Gastrocnemius medialis (tissue), 4 donors: ENCODE data around the gene FIGNL1. TPM values are rescaled to one million over a fixed set of nuclear protein-coding genes. Genes with fewer than 3 reads are reported as not detected.

Experiments used
- ATAC-seq, 2 donors: fragments of 150-250 bp; one replicate each; pipeline ENCODE4 v1.9.1; 2016
- DNase-seq, 2 donors: peaks; one replicate each; pipeline ENCODE4 v3.0.0-alpha.2; 2019
- H3K27ac ChIP-seq, 4 donors: fragments of 200-600 bp; sonication (generic); 1 replicate in 1 of 4; 2 replicates in 3 of 4; pipeline ENCODE4 v1.5.1; 2016 to 2018; ENCODE audit warnings: mild to moderate bottlenecking in 2 of 4, moderate library complexity in 1 of 4
- H3K27me3 ChIP-seq, 3 donors: fragments of 200-600 bp; sonication (generic) in 2 of 3; 1 replicate in 1 of 3; 2 replicates in 2 of 3; pipeline versions ENCODE4 v1.5.1 to v1.6.0; 2016 to 2019; ENCODE audit warnings: mild to moderate bottlenecking in 1 of 3, moderate library complexity in 1 of 3
- H3K36me3 ChIP-seq, 2 donors: fragments of 200-600 bp; sonication (generic) in 1 of 2; one replicate each; pipeline ENCODE4 v1.5.1; 2017 to 2018
- H3K4me1 ChIP-seq, 2 donors: fragments of 200-600 bp; sonication (generic) in 1 of 2; one replicate each; pipeline ENCODE4 v1.5.1; 2016 to 2017; ENCODE audit warnings: mild to moderate bottlenecking in 2 of 2
- H3K4me3 ChIP-seq, 4 donors: fragments of 200-600 bp; sonication (generic) in 3 of 4; 1 replicate in 1 of 4; 2 replicates in 3 of 4; pipeline ENCODE4 v1.5.1; 2016 to 2019; ENCODE audit warnings: mild to moderate bottlenecking in 2 of 4
- H3K9me3 ChIP-seq, 3 donors: fragments of 200-600 bp; sonication (generic) in 2 of 3; 1 replicate in 1 of 3; 2 replicates in 2 of 3; pipeline ENCODE4 v1.5.1; 2016 to 2019
- POLR2A ChIP-seq, 2 donors: fragments of 450-650 bp; IDR thresholded peaks; one replicate each; pipeline ENCODE4 v1.6.1; 2017; ENCODE audit warnings: antibody characterized with exemption in 2 of 2, mild to moderate bottlenecking in 2 of 2, moderate library complexity in 2 of 2
- in situ Hi-C, 4 donors: fragments of 200-750 bp; cut with MboI; loops; one replicate each; pipeline versions ENCODE4 v1.15.0 to v1.8.0; 2017; ENCODE audit warnings: low sequenced_read_pairs in 4 of 4
- intact Hi-C: fragments of 100-400 bp; cut with DNase I; formaldehyde crosslinking; loops from one replicate; pipeline ENCODE4 v1.15.1; 2023; ENCODE audit warnings: low total_unique reads
- total RNA-seq, 4 donors: library from RNA; depleted of rRNA; stranded (reverse); fragments of >200 nt; gene quantifications; one replicate each; pipeline versions ENCODE4 v1.1.0 to v1.2.3, GENCODE V29; 2016
- TF ChIP-seq, protein P1 (sequence below), 5 experiments: fragments of 450-650 bp in 3 of 5; fragments of 200-600 bp in 2 of 5; sonication (generic) in 2 of 5; IDR thresholded peaks in 4 of 5; conservative IDR thresholded peaks in 1 of 5; 1 replicate in 4 of 5; 2 replicates in 1 of 5; pipeline ENCODE4 v1.5.1; 2016 to 2019; ENCODE audit warnings: antibody characterized with exemption in 5 of 5, mild to moderate bottlenecking in 3 of 5, moderate library complexity in 3 of 5

Gene FIGNL1
- total RNA-seq, 4 donors from 2014 or later: 2.3 to 9.2 (median 6.2) TPM

DNA sequence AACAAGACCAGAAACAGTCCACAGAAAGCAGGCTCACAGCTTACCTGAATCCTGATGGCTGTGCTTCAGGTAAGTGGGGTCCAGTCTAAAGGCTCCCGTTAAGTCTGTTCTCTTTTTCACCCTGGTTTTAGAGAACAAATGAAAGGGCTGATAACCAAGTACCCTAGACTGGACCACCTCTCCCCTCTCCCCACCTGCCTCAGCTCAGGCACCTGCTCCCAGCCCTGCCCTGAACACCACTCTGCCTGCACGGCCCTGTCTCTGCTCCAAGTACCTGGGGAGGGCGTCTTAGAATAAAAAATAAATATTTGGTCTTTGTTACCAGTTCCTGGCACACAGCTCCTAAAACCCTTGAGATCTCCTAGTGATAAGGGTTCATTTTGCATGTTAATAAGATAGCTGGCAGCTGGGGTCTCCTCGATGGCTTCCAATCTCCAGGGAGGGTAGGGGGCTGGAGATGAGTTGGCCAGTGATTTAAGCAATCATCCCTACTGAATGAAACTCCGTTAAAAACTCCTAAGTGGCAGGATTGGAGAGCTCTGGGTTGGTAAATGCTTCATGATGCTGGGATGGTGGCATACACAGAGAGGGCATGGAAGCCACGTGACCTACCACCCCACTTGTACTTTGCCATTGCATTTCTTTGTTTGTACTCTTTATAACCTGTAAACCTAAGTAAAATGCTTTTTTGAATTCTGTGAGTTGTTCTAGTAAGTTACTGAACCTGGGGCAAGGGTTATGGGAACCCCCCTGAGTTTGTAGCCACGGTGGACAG, 29.8 kb upstream of the FIGNL1 start:
- H3K4me1 ChIP-seq: no peaks in the 10 kb centered on the region
- DNase-seq (no peak), ATAC-seq (no peak)
- H3K4me3 ChIP-seq: no peak overlapping the region
- intact Hi-C loops (no loop called here), in situ Hi-C loops (no loop called here)
- H3K27ac ChIP-seq: no peak overlapping the region
- no peaks in the 10 kb centered on the region for H3K27me3 ChIP-seq
- H3K9me3 ChIP-seq: no peaks in the 10 kb centered on the region
- H3K36me3 ChIP-seq: no peaks in the 10 kb centered on the region
- no peak for TF ChIP-seq POLR2A (IDR thresholded peaks at IDR 0.05)
- TF ChIP-seq, protein P1, sequence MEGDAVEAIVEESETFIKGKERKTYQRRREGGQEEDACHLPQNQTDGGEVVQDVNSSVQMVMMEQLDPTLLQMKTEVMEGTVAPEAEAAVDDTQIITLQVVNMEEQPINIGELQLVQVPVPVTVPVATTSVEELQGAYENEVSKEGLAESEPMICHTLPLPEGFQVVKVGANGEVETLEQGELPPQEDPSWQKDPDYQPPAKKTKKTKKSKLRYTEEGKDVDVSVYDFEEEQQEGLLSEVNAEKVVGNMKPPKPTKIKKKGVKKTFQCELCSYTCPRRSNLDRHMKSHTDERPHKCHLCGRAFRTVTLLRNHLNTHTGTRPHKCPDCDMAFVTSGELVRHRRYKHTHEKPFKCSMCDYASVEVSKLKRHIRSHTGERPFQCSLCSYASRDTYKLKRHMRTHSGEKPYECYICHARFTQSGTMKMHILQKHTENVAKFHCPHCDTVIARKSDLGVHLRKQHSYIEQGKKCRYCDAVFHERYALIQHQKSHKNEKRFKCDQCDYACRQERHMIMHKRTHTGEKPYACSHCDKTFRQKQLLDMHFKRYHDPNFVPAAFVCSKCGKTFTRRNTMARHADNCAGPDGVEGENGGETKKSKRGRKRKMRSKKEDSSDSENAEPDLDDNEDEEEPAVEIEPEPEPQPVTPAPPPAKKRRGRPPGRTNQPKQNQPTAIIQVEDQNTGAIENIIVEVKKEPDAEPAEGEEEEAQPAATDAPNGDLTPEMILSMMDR (IDR thresholded peaks at IDR 0.05 in 4 of 5, conservative IDR thresholded peaks at IDR 0.05 in 1 of 5): no peak

DNA sequence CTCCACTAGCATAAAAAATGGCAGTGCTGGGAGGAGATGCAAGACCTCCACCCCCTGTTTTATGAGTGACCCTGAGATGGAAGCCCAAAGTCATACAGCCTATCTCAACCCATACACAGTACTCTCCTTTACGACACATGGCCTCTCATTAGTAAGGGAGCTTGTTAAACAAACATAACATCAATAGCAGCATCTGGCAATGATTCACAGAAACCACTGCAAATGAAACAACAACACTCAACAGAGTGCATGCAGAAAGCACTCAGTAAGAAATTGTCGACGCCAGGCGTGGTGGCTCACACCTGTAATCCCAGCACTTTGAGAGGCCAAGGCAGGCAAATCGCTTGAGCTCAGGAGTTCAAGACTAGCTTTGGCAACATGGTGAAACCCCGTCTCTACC, 27.5 kb upstream of the FIGNL1 start:
- intact Hi-C loops (no loop called here), in situ Hi-C loops (no loop called here)
- no peaks in the 10 kb centered on the region for H3K27me3 ChIP-seq
- ATAC-seq (no peak), DNase-seq (no peak)
- no peak overlapping the region for H3K27ac ChIP-seq
- H3K9me3 ChIP-seq: no peaks in the 10 kb centered on the region
- peaks cover 8 to 18% of the 10 kb centered on the region in 2 donors for H3K4me1 ChIP-seq
- no peaks in the 10 kb centered on the region for H3K36me3 ChIP-seq
- TF ChIP-seq, protein P1 (IDR thresholded peaks at IDR 0.05 in 4 of 5, conservative IDR thresholded peaks at IDR 0.05 in 1 of 5): no peak
- no peak overlapping the region for H3K4me3 ChIP-seq

DNA sequence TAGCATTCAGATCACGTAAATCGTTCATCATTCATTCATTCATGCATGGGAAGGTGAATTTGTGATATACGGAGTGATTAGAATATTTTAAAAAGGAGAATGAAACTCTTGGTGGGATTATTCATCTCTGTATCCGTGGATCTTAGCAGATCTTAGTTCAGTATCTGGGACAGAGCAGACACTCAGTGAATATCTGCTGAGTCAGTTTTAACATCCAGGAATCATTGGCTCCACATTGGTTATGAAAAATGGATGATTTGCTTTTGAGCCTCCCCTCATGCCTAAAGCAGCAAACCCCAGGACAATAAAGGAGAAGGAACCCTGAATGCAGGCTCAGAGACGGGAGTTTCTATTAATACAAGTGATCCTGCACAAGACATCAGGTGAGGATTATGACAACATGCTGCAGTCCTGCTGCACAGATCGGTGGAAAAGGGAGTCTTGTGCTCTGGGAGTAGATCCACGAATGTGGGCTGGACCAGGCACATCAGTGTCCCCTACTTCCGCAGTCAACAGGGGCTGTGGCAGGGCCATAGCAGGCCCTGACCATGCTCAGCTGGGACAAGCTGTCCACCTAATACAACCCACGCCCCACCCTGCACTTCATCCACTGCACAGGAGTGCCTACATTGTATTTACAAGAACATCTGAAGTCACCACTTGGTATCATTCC, 26.9 kb upstream of the FIGNL1 start:
- H3K4me1 ChIP-seq: peaks cover 8 to 18% of the 10 kb centered on the region in 2 donors
- no peak for TF ChIP-seq POLR2A (IDR thresholded peaks at IDR 0.05)
- TF ChIP-seq, protein P1 (IDR thresholded peaks at IDR 0.05 in 4 of 5, conservative IDR thresholded peaks at IDR 0.05 in 1 of 5): no peak
- intact Hi-C loops (no loop called here), in situ Hi-C loops (no loop called here)
- no peak overlapping the region for H3K27ac ChIP-seq
- ATAC-seq (no peak), DNase-seq (no peak)
- H3K27me3 ChIP-seq: no peaks in the 10 kb centered on the region
- H3K4me3 ChIP-seq: no peak overlapping the region
- H3K9me3 ChIP-seq: no peaks in the 10 kb centered on the region
- no peaks in the 10 kb centered on the region for H3K36me3 ChIP-seq

DNA sequence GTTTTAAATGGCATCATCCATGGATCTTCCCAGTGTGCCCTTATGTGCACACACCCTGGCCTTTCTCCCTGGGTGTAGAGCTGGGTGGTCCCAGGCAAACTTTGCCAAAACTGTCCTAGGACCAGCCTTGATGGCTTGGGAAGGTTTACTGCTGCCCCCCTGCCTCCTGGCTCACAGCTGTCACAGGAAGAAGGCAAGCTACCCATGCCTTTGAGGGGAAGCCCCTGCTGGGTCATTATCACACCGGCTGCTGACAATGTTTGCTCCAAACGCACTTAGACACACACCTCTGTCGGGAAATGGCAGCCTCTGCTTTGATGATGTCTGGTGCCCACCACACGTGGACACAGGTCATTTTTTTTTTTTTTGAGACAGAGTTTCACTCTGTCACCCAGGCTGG, 25.2 kb upstream of the FIGNL1 start:
- in situ Hi-C loops (no loop called here), intact Hi-C loops (loop anchor here (2.0 kb wide), 1 partner anchor 29 kb away; no protein-coding TSS in a partner anchor)
- ATAC-seq: no peak
- Histone ChIP-seq H3K27me3 (no peaks in the 10 kb centered on the region), H3K27ac (no peak overlapping the region), H3K9me3 (no peaks in the 10 kb centered on the region), H3K4me1 (peaks cover 8 to 18% of the 10 kb centered on the region in 2 donors), H3K36me3 (no peaks in the 10 kb centered on the region), H3K4me3 (no peak overlapping the region)
- TF ChIP-seq POLR2A (IDR thresholded peaks at IDR 0.05): no peak
- TF ChIP-seq, protein P1 (IDR thresholded peaks at IDR 0.05 in 4 of 5, conservative IDR thresholded peaks at IDR 0.05 in 1 of 5): no peak
- no peak for DNase-seq
